DND-41 (cell line): ENCODE measurements around the gene ZNF256.

Experiments used
- EZH2 ChIP-seq: IDR thresholded peaks from 3 replicates; pipeline ENCODE4 v1.6.1; 2012; ENCODE audit warnings: borderline replicate concordance, low read depth, mild to moderate bottlenecking, moderate library complexity, low read length, inconsistent platforms; ENCODE audit not compliant: severe bottlenecking
- TF ChIP-seq, protein P1 (sequence below): IDR thresholded peaks from 2 replicates; pipeline ENCODE4 v1.5.1; 2012; ENCODE audit warnings: borderline replicate concordance, low read length, moderate library complexity, mild to moderate bottlenecking; ENCODE audit not compliant: poor library complexity, severe bottlenecking; ENCODE audit errors: extremely low read depth

DNA sequence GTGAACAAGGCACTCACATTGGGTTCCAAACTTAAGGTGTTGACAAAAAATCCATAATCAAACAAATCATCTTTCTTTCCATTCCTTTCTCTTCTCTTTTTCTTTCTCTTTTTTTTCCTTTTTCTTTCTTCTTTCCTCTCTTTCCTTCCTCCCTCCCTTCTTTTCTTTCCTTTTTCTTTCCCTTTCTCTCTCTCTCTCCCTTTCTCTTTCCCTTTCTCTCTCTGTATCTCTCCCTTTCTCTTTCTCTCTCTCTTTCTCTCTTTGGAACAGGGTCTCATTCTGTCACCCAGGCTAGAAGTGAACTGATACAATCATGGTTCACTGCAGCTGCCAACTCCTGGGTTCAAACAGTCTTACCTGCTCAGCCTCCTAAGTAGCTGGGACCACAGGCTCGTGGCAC lies 14.3 kb upstream of the ZNF256 start:
- TF ChIP-seq, protein P1, sequence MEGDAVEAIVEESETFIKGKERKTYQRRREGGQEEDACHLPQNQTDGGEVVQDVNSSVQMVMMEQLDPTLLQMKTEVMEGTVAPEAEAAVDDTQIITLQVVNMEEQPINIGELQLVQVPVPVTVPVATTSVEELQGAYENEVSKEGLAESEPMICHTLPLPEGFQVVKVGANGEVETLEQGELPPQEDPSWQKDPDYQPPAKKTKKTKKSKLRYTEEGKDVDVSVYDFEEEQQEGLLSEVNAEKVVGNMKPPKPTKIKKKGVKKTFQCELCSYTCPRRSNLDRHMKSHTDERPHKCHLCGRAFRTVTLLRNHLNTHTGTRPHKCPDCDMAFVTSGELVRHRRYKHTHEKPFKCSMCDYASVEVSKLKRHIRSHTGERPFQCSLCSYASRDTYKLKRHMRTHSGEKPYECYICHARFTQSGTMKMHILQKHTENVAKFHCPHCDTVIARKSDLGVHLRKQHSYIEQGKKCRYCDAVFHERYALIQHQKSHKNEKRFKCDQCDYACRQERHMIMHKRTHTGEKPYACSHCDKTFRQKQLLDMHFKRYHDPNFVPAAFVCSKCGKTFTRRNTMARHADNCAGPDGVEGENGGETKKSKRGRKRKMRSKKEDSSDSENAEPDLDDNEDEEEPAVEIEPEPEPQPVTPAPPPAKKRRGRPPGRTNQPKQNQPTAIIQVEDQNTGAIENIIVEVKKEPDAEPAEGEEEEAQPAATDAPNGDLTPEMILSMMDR, result no peak
- no peak for TF ChIP-seq EZH2
